ENCODE measurements around the gene SUCO. TPM values are rescaled to one million over a fixed set of nuclear protein-coding genes. Genes with fewer than 3 reads are reported as not detected.

SUCO gene
- total RNA-seq, 1 experiment from 2014 or later: 32.9 TPM

GRCh38 chr1:172536256-172536655 is 3.3 kb downstream of the SUCO start:
- intact Hi-C loops (cut with micrococcal nuclease; ENCODE audit: unreplicated experiment): loop anchor here (10.0 kb wide), 1 partner anchor 179 kb away; no protein-coding TSS in a partner anchor
- Histone ChIP-seq H3K9me3 (ENCODE audit: low read depth, low read length, poor library complexity, severe bottlenecking) (no peaks in the 10 kb centered on the region), H3K36me3 (ENCODE audit: insufficient read depth, low read length, poor library complexity, severe bottlenecking) (no peaks in the 10 kb centered on the region), H3K27ac (ENCODE audit: low read depth, low read length, poor library complexity, severe bottlenecking) (no peak overlapping the region), H3K27me3 (replicated peaks; ENCODE audit: insufficient read depth, low read depth, low read length, poor library complexity) (no peaks in the 10 kb centered on the region), H3K4me3 (ENCODE audit: low read depth, low read length, poor library complexity, severe bottlenecking) (no peak overlapping the region), H3K4me1 (ENCODE audit: insufficient read depth, low read length, poor library complexity, severe bottlenecking) (peaks cover 32% of the 10 kb centered on the region)
- no peak for DNase-seq (ENCODE audit: low spot score)
- CTCF ChIA-PET: no interaction called here
- TF ChIP-seq CTCF (conservative IDR thresholded peaks at IDR 0.05; ENCODE audit: low read depth, low read length) (no peak), EZH2 (IDR thresholded peaks at IDR 0.05; ENCODE audit: borderline replicate concordance, low read depth, low read length, poor library complexity, severe bottlenecking) (no peak)
- BruUV-seq (replicated peaks): no TSS peak
- POLR2A ChIA-PET (ENCODE audit: low non-redundant PET): no interaction called here

- no peak for TF ChIP-seq CTCF (conservative IDR thresholded peaks at IDR 0.05; ENCODE audit: low read depth, low read length)
- no peak for TF ChIP-seq EZH2 (IDR thresholded peaks at IDR 0.05; ENCODE audit: borderline replicate concordance, low read depth, low read length, poor library complexity, severe bottlenecking)
- CTCF ChIA-PET: no interaction called here
- H3K9me3 ChIP-seq (ENCODE audit: low read depth, low read length, poor library complexity, severe bottlenecking): no peaks in the 10 kb centered on the region
- DNase-seq (ENCODE audit: low spot score): no peak
- H3K4me3 ChIP-seq (ENCODE audit: low read depth, low read length, poor library complexity, severe bottlenecking): no peak overlapping the region
- no peaks in the 10 kb centered on the region for H3K27me3 ChIP-seq (replicated peaks; ENCODE audit: insufficient read depth, low read depth, low read length, poor library complexity)
- H3K36me3 ChIP-seq (ENCODE audit: insufficient read depth, low read length, poor library complexity, severe bottlenecking): no peaks in the 10 kb centered on the region
- intact Hi-C loops (cut with micrococcal nuclease; ENCODE audit: unreplicated experiment): loop anchor here (10.0 kb wide), 1 partner anchor 177 kb away; no protein-coding TSS in a partner anchor
- no peak overlapping the region for H3K27ac ChIP-seq (ENCODE audit: low read depth, low read length, poor library complexity, severe bottlenecking)
- no TSS peak for BruUV-seq (replicated peaks)
- H3K4me1 ChIP-seq (ENCODE audit: insufficient read depth, low read length, poor library complexity, severe bottlenecking): peaks cover 26% of the 10 kb centered on the region
- POLR2A ChIA-PET (ENCODE audit: low non-redundant PET): no interaction called here
These were observed 4.4 kb downstream of the SUCO start for GRCh38 chr1:172537366-172537765.

GRCh38 chr1:172537827-172538391 is 5.0 kb downstream of the SUCO start:
- no peak overlapping the region for H3K4me3 ChIP-seq (ENCODE audit: low read depth, low read length, poor library complexity, severe bottlenecking)
- no peak for DNase-seq (ENCODE audit: low spot score)
- H3K36me3 ChIP-seq (ENCODE audit: insufficient read depth, low read length, poor library complexity, severe bottlenecking): no peaks in the 10 kb centered on the region
- BruUV-seq (replicated peaks): no TSS peak
- H3K4me1 ChIP-seq (ENCODE audit: insufficient read depth, low read length, poor library complexity, severe bottlenecking): peaks cover 28% of the 10 kb centered on the region
- TF ChIP-seq CTCF (conservative IDR thresholded peaks at IDR 0.05; ENCODE audit: low read depth, low read length) (no peak), EZH2 (IDR thresholded peaks at IDR 0.05; ENCODE audit: borderline replicate concordance, low read depth, low read length, poor library complexity, severe bottlenecking) (no peak)
- H3K9me3 ChIP-seq (ENCODE audit: low read depth, low read length, poor library complexity, severe bottlenecking): no peaks in the 10 kb centered on the region
- H3K27me3 ChIP-seq (replicated peaks; ENCODE audit: insufficient read depth, low read depth, low read length, poor library complexity): no peaks in the 10 kb centered on the region
- intact Hi-C loops (cut with micrococcal nuclease; ENCODE audit: unreplicated experiment): loop anchor here (10.0 kb wide), 1 partner anchor 177 kb away; no protein-coding TSS in a partner anchor
- ChIA-PET POLR2A (ENCODE audit: low non-redundant PET) (no interaction called here), CTCF (no interaction called here)
- no peak overlapping the region for H3K27ac ChIP-seq (ENCODE audit: low read depth, low read length, poor library complexity, severe bottlenecking)
